HEK293 (cell line): Measurements from ENCODE around the gene LRSAM1.

Experiments
- CTCF ChIP-seq: fragments of 450-650 bp; formaldehyde crosslinking; IDR thresholded peaks from 2 replicates; pipeline ENCODE4 v1.5.1; 2016; ENCODE audit warnings: missing biosample characterization, missing genetic modification characterization
- TSHZ1 ChIP-seq: fragments of 450-650 bp; formaldehyde crosslinking; IDR thresholded peaks from 2 replicates; pipeline ENCODE4 v1.5.1; 2016; ENCODE audit warnings: missing biosample characterization, missing genetic modification characterization, borderline replicate concordance
- ZFP69B ChIP-seq: fragments of 450-650 bp; formaldehyde crosslinking; IDR thresholded peaks from 2 replicates; pipeline ENCODE4 v1.5.1; 2016; ENCODE audit warnings: missing biosample characterization, missing genetic modification characterization
- ZNF510 ChIP-seq: fragments of 450-650 bp; formaldehyde crosslinking; IDR thresholded peaks from 2 replicates; pipeline ENCODE4 v1.5.1; 2018; ENCODE audit warnings: mild to moderate bottlenecking, missing genetic modification characterization, missing biosample characterization; ENCODE audit not compliant: insufficient replicate concordance
- ZNF677 ChIP-seq: fragments of 450-650 bp; IDR thresholded peaks from 2 replicates; pipeline ENCODE4 v1.5.0; 2018; ENCODE audit warnings: missing biosample characterization, mild to moderate bottlenecking, missing genetic modification characterization, moderate library complexity

DNA sequence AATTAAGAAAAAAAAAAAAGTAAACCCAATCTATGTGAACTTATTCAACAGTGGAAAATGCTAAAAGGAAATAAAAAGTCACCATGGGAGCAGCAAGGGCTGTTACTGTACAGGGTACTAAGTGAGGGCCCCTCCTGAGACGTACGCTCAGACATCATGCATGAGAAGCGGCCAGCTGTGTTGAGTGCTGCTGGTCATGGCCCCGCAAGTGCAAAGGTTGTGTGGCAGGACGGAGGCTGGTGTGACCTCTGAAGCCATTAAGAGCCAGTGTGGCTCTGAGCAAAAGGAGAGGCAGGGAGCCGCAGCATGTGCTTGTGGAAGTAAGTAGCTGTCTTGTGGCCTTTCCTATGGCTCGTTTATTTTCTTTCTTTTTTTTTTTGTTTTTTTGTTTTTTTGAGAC lies 30.3 kb upstream of the LRSAM1 start:
- TF ChIP-seq CTCF (tag by site-specific recombination) (no peak), ZFP69B (tag by site-specific recombination) (no peak), ZNF677 (tag by site-specific recombination) (no peak), TSHZ1 (tag by site-specific recombination) (no peak), ZNF510 (tag by site-specific recombination) (no peak)
